ENCODE measurements around the gene RPL39L.
"Not testable (repeated sequence)": the region's sequence is repeated elsewhere in the genome, so short reads cannot be mapped to it uniquely, and the experiment has no call there.

The RPL39L gene

GRCh38 chr3:187139126-187139894 is at the start of gene RPL39L:
Gene RPL39L, minus strand, starts transcription at chr3:187139496. Its CDS starts 18,196 bp downstream, at chr3:187121300.
- DNase-seq = peak; percentile 85

- no peak for DNase-seq
These were observed 49.6 kb upstream of the RPL39L start for GRCh38 chr3:187188931-187189330.

GRCh38 chr3:187186801-187187421 is 47.6 kb upstream of the RPL39L start:
- DNase-seq = peak; percentile 59

- no peak for DNase-seq
These were observed 47.1 kb upstream of the RPL39L start for GRCh38 chr3:187186375-187186774.

GRCh38 chr3:187185759-187186158 is 46.5 kb upstream of the RPL39L start:
- no peak for DNase-seq

- no peak for DNase-seq
These were observed 44.6 kb upstream of the RPL39L start for GRCh38 chr3:187183903-187184302.

GRCh38 chr3:187183210-187183862 is 44.0 kb upstream of the RPL39L start:
- peak; percentile 21 for DNase-seq

GRCh38 chr3:187181454-187182170 is 42.3 kb upstream of the RPL39L start:
- no peak for DNase-seq

- DNase-seq = no peak
These were observed 33.6 kb upstream of the RPL39L start for GRCh38 chr3:187172929-187173328.

GRCh38 chr3:187170911-187171310 is 31.6 kb upstream of the RPL39L start:
- DNase-seq = not testable (repeated sequence)

- peak; percentile 40 for DNase-seq
These were observed 30.1 kb upstream of the RPL39L start for GRCh38 chr3:187169231-187169960.

GRCh38 chr3:187167777-187168176 is 28.5 kb upstream of the RPL39L start:
- no peak for DNase-seq

GRCh38 chr3:187166750-187167149 is 27.5 kb upstream of the RPL39L start:
- no peak for DNase-seq

- DNase-seq = peak; percentile 62
These were observed 25.8 kb upstream of the RPL39L start for GRCh38 chr3:187165144-187165543.

- DNase-seq = no peak
These were observed 23.1 kb upstream of the RPL39L start for GRCh38 chr3:187162265-187162953.

GRCh38 chr3:187161556-187161955 is 22.3 kb upstream of the RPL39L start:
- DNase-seq = no peak

GRCh38 chr3:187150599-187150998 is 11.3 kb upstream of the RPL39L start:
- no peak for DNase-seq

- no peak for DNase-seq
These were observed 10.9 kb upstream of the RPL39L start for GRCh38 chr3:187150186-187150585.

- DNase-seq = no peak
These were observed 7.1 kb upstream of the RPL39L start for GRCh38 chr3:187146389-187146788.

GRCh38 chr3:187145149-187145895 is 6.0 kb upstream of the RPL39L start:
- no peak for DNase-seq

GRCh38 chr3:187139895-187140253 is 578 bp upstream of the RPL39L start:
- DNase-seq = no peak
